AG09309 (cell line): ENCODE measurements around the gene PALMD.

Source experiments
- DNase-seq: peaks from one replicate; pipeline ENCODE4 v3.0.0-alpha.2; 2010; ENCODE audit warnings: low read depth
- H3K4me3 ChIP-seq: 2 replicates; pipeline ENCODE4 v1.5.1; 2011; ENCODE audit warnings: mild to moderate bottlenecking, low read depth, low read length, moderate library complexity; ENCODE audit not compliant: control insufficient read depth
- CTCF ChIP-seq: IDR thresholded peaks from 2 replicates; pipeline ENCODE4 v1.5.1; 2011; ENCODE audit warnings: mild to moderate bottlenecking, low read depth, low read length, inconsistent platforms; ENCODE audit not compliant: insufficient read depth, control insufficient read depth; ENCODE audit errors: missing control alignments

The PALMD gene

GRCh38 chr1:99704356-99704816 is 58.5 kb downstream of the PALMD start:
- no peak for DNase-seq
- TF ChIP-seq CTCF: no peak
- no peak overlapping the region for H3K4me3 ChIP-seq

GRCh38 chr1:99705385-99705784 is 59.5 kb downstream of the PALMD start:
- TF ChIP-seq CTCF: no peak
- no peak for DNase-seq
- no peak overlapping the region for H3K4me3 ChIP-seq

GRCh38 chr1:99707535-99708142 is 61.7 kb downstream of the PALMD start:
- peak; percentile 20 for DNase-seq
- no peak overlapping the region for H3K4me3 ChIP-seq
- peak; percentile 78 for TF ChIP-seq CTCF

- no peak overlapping the region for H3K4me3 ChIP-seq
- no peak for TF ChIP-seq CTCF
- no peak for DNase-seq
These were observed 65.1 kb downstream of the PALMD start for GRCh38 chr1:99710994-99711393.

- TF ChIP-seq CTCF: no peak
- DNase-seq: no peak
- H3K4me3 ChIP-seq: no peak overlapping the region
These were observed 67.1 kb downstream of the PALMD start for GRCh38 chr1:99713006-99713405.

GRCh38 chr1:99717005-99717404 is 71.1 kb downstream of the PALMD start:
- DNase-seq: no peak
- TF ChIP-seq CTCF: no peak

More at GRCh38 chr1:99717005-99717404, 71.1 kb downstream of the PALMD start:
- no peak overlapping the region for H3K4me3 ChIP-seq
